GM19397 (cell line): Measurements from ENCODE around the gene RALB.
"Not testable (repeated sequence)": the region's sequence is repeated elsewhere in the genome, so short reads cannot be mapped to it uniquely, and the experiment has no call there.

Experiments
- ATAC-seq: cut with Tn5 transposase; IDR thresholded peaks from one replicate; pipeline ENCODE4 v1.9.1; 2021; ENCODE audit warnings: mild to moderate bottlenecking, moderate library complexity; ENCODE audit not compliant: unreplicated experiment

RALB gene

GRCh38 chr2:120290737-120291136, 38.1 kb downstream of the RALB start:
- ATAC-seq, result no peak

- ATAC-seq, result no peak
Observed at GRCh38 chr2:120291401-120292311, 39.0 kb downstream of the RALB start.

- ATAC-seq, result peak; percentile 20
Observed at GRCh38 chr2:120293096-120294007, 40.7 kb downstream of the RALB start.

- peak; percentile 91 for ATAC-seq
Observed at GRCh38 chr2:120294008-120294340, 41.3 kb downstream of the RALB start.

- ATAC-seq, result no peak
Observed at GRCh38 chr2:120298173-120298835, 45.7 kb downstream of the RALB start.

GRCh38 chr2:120299004-120299403, 46.4 kb downstream of the RALB start:
- ATAC-seq, result no peak

- ATAC-seq, result no peak
Observed at GRCh38 chr2:120299561-120299960, 46.9 kb downstream of the RALB start.

- ATAC-seq, result no peak
Observed at GRCh38 chr2:120300385-120300784, 47.7 kb downstream of the RALB start.

- ATAC-seq, result no peak
Observed at GRCh38 chr2:120301284-120301683, 48.6 kb downstream of the RALB start.

- no peak for ATAC-seq
Observed at GRCh38 chr2:120302301-120302700, 49.6 kb downstream of the RALB start.

GRCh38 chr2:120303177-120303576, 50.5 kb downstream of the RALB start:
- no peak for ATAC-seq

- no peak for ATAC-seq
Observed at GRCh38 chr2:120305296-120305695, 52.6 kb downstream of the RALB start.

- no peak for ATAC-seq
Observed at GRCh38 chr2:120305937-120306490, 53.4 kb downstream of the RALB start.

GRCh38 chr2:120307482-120307881, 54.8 kb downstream of the RALB start:
- no peak for ATAC-seq

- no peak for ATAC-seq
Observed at GRCh38 chr2:120308038-120308910, 55.6 kb downstream of the RALB start.

- peak; percentile 34 for ATAC-seq
Observed at GRCh38 chr2:120310136-120310535, 57.5 kb downstream of the RALB start.

GRCh38 chr2:120310841-120311240, 58.2 kb downstream of the RALB start:
- not testable (repeated sequence) for ATAC-seq

GRCh38 chr2:120312076-120312475, 59.4 kb downstream of the RALB start:
- ATAC-seq, result no peak

- ATAC-seq, result peak; percentile 56
Observed at GRCh38 chr2:120312860-120313694, 60.4 kb downstream of the RALB start.
